HUES48 (cell line): ENCODE results near the gene SH3D21.

Experiments
- H3K27ac ChIP-seq: one replicate; pipeline ENCODE4 v1.7.0; 2013; ENCODE audit warnings: low read depth, low read length, inconsistent platforms
- H3K27me3 ChIP-seq: 2 replicates; pipeline ENCODE4 v1.6.1; 2013; ENCODE audit warnings: mild to moderate bottlenecking, low read length; ENCODE audit not compliant: control insufficient read depth, insufficient read depth
- H3K36me3 ChIP-seq: 2 replicates; pipeline ENCODE4 v1.6.1; 2013; ENCODE audit warnings: low read length; ENCODE audit not compliant: control insufficient read depth, insufficient read depth
- H3K4me1 ChIP-seq: 2 replicates; pipeline ENCODE4 v1.6.1; 2013; ENCODE audit warnings: mild to moderate bottlenecking, low read length; ENCODE audit not compliant: control insufficient read depth, insufficient read depth
- H3K4me3 ChIP-seq: 2 replicates; pipeline ENCODE4 v1.5.1; 2013; ENCODE audit warnings: mild to moderate bottlenecking, low read depth, low read length
- H3K9ac ChIP-seq: 2 replicates; pipeline ENCODE4 v1.6.1; 2013; ENCODE audit warnings: mild to moderate bottlenecking, low read depth, low read length, moderate library complexity
- H3K9me3 ChIP-seq: 2 replicates; pipeline ENCODE4 v1.6.1; 2013; ENCODE audit warnings: low read length; ENCODE audit not compliant: control insufficient read depth, insufficient read depth

The SH3D21 gene

GRCh38 chr1:36303244-36303643 lies 2.9 kb upstream of the SH3D21 start:
- H3K9ac ChIP-seq: no peak overlapping the region
- no peaks in the 10 kb centered on the region for H3K27me3 ChIP-seq
- H3K4me1 ChIP-seq: no peaks in the 10 kb centered on the region
- no peaks in the 10 kb centered on the region for H3K9me3 ChIP-seq
- no peak overlapping the region for H3K27ac ChIP-seq
- H3K4me3 ChIP-seq: no peak overlapping the region
- H3K36me3 ChIP-seq: peaks cover 56% of the 10 kb centered on the region

DNA sequence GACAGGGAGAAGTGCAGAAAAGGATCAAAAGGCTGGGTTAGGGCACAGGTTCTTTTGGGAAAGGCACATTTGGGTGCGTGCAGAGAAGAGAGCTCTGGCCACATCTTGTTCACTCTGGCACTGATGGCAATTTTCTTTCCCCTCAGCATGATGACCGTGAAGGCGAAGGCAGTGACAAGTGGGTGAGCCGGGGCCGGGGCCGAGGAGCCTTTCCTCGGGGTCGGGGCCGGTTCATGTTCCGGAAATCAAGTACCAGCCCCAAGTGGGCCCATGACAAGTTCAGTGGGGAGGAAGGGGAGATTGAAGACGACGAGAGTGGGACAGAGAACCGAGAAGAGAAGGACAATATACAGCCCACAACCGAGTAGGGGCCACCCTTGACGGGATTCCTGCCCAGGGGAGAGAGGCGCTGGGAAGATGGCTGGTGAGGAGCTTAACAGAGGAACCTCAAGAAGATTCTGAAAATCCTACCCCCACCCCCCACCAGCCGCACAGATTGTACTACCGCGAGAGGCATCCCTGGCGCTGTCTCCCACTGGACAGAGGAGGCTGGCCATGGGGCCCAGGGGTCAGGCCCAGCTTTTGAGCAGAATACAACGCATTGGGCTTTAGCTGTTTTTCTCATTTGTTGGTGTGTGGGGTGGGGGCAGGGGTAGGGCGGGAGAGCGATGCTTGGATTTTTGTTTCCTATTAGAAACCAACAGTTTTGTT lies 2.4 kb upstream of the SH3D21 start:
- Histone ChIP-seq H3K36me3 (peaks cover 51% of the 10 kb centered on the region), H3K27me3 (no peaks in the 10 kb centered on the region), H3K9ac (no peak overlapping the region), H3K4me3 (no peak overlapping the region), H3K4me1 (no peaks in the 10 kb centered on the region), H3K9me3 (no peaks in the 10 kb centered on the region), H3K27ac (no peak overlapping the region)

GRCh38 chr1:36304521-36304920 lies 1.6 kb upstream of the SH3D21 start:
- peaks cover 52% of the 10 kb centered on the region for H3K36me3 ChIP-seq
- no peaks in the 10 kb centered on the region for H3K9me3 ChIP-seq
- H3K4me3 ChIP-seq: no peak overlapping the region
- H3K9ac ChIP-seq: no peak overlapping the region
- no peak overlapping the region for H3K27ac ChIP-seq
- H3K4me1 ChIP-seq: no peaks in the 10 kb centered on the region
- no peaks in the 10 kb centered on the region for H3K27me3 ChIP-seq

DNA sequence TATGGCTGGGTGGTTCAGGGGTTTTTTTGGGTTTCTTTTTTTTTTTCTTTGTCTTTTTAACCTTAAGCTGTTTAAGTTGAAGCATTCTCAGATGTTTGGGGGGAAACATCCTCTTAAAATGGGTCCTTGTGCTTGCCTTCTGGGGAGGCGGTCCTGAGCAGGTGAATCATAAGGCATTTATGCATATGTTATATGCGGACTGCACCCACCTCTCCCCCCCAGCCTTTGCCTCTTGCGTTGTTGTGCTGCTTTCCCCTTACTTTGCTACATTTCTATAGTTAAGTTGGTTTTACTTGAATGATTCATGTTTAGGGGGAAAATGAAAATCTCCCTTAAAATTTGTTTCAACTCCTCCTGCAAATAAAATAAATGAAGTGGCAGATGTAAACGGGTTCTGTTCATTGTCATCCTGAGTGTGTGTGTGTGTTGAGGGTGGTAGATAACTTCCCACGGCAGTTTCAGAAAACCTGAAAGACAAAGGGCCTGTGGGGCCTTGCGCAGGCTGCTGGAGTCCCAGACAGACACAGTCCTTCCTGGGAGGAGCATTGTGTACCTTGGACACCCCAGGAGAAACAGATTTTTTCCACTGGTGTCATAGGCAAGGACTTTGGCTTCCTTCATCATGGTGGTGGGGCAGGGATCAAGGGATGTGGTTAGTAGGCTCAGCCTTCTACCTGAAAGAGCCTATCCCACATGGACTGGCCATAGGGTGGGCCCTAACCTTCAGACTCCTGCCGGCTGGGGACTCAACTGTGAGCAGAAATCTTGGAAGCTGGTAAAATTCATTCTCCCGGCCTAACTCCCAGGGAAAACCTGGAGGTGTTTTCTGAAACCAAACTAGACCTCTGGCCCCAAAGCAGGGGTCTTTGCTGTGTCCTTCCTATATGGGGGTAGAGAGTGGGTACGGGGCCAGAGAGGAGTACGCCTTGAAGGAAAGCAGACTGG lies 926 bp upstream of the SH3D21 start:
- Histone ChIP-seq H3K4me3 (peak overlapping the region; percentile 91; the same call in 1 of the 2 replicates), H3K9me3 (no peaks in the 10 kb centered on the region), H3K4me1 (no peaks in the 10 kb centered on the region), H3K27ac (peak overlapping the region; percentile 79), H3K27me3 (no peaks in the 10 kb centered on the region), H3K36me3 (peaks cover 48% of the 10 kb centered on the region), H3K9ac (no peak overlapping the region)

DNA sequence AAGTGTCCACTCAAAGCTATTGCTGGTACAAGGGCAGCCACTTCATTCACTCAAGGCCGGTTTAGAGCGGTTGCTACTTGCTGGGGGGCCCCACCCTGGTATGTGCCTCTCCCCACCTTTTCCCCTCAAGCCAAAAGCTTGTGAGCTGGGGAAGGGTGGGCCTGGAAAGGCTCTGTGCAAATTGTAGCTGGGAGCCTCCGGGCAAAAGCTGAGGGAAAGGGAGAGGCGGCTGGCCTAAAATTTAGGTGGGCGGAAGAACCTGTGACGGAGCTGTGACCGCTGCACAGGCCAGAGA lies 306 bp upstream of the SH3D21 start:
- Histone ChIP-seq H3K9me3 (no peaks in the 10 kb centered on the region), H3K27ac (peak overlapping the region; percentile 79), H3K27me3 (no peaks in the 10 kb centered on the region), H3K9ac (no peak overlapping the region), H3K4me3 (peak overlapping the region; percentile 91), H3K4me1 (no peaks in the 10 kb centered on the region), H3K36me3 (peaks cover 45% of the 10 kb centered on the region)

GRCh38 chr1:36306902-36307456 lies 811 bp downstream of the SH3D21 start:
- Histone ChIP-seq H3K27ac (peak overlapping the region; percentile 79), H3K36me3 (peaks cover 34% of the 10 kb centered on the region), H3K4me1 (no peaks in the 10 kb centered on the region), H3K9ac (no peak overlapping the region; the same call in 1 of the 2 replicates), H3K4me3 (peak overlapping the region; percentile 91), H3K27me3 (no peaks in the 10 kb centered on the region), H3K9me3 (no peaks in the 10 kb centered on the region)

DNA sequence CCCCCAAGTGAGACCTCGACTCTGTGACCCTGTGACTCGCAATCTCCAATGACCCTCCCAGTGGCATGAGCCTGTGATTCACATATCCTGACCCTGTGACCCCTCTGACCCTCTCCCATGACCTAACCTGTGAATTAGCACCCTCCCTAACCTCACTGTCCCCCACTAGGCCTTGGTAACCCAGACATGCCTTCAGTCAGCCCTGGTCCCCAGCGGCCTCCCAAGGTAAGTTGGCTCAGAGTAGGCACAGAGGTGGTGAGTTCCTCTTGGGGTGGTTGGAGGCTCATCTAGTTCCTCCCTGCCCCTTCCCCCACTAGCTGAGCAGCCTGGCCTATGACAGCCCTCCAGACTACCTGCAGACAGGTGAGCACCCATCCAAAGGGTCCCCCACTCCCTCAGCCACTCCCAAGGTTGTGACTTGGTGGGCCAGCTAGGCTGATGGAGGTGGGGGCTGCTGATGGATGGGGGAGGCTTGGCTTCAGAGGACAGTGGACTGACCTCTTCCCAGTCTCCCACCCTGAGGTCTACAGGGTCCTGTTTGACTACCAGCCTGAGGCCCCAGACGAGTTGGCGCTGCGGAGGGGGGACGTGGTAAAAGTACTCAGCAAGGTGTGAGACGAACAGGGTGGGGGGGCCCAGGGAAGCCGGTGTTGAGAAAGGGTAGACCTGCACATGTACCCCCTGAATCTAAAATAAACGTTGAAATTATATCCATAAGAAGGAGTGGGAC lies 1.6 kb downstream of the SH3D21 start:
- no peaks in the 10 kb centered on the region for H3K27me3 ChIP-seq
- peak overlapping the region; percentile 91 for H3K4me3 ChIP-seq
- H3K9ac ChIP-seq: no peak overlapping the region
- H3K9me3 ChIP-seq: no peaks in the 10 kb centered on the region
- no peak overlapping the region for H3K27ac ChIP-seq
- peaks cover 26% of the 10 kb centered on the region for H3K36me3 ChIP-seq
- H3K4me1 ChIP-seq: no peaks in the 10 kb centered on the region

GRCh38 chr1:36309397-36309796 lies 3.2 kb downstream of the SH3D21 start:
- Histone ChIP-seq H3K9me3 (no peaks in the 10 kb centered on the region), H3K9ac (no peak overlapping the region), H3K4me3 (no peak overlapping the region), H3K4me1 (no peaks in the 10 kb centered on the region), H3K27ac (no peak overlapping the region), H3K36me3 (peaks cover 13% of the 10 kb centered on the region), H3K27me3 (no peaks in the 10 kb centered on the region)

DNA sequence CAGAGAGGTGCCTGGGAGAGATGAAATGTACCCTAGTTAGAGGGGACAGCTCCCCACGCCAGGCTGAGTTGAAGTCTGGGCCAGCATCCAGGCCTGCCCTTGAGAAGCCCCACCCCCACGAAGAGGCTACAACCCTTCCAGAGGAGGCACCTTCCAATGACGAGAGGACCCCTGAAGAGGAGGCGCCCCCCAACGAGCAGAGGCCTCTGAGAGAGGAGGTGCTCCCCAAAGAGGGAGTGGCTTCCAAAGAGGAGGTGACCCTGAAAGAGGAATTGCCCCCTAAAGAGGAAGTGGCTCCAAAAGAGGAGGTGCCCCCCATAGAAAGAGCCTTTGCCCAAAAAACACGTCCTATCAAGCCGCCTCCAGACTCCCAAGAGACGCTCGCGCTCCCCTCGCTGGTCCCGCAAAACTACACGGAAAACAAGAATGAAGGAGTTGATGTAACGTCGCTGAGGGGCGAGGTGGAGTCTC lies 14.2 kb downstream of the SH3D21 start:
- Histone ChIP-seq H3K27ac (peak overlapping the region; percentile 75), H3K9me3 (no peaks in the 10 kb centered on the region), H3K27me3 (peaks cover 57% of the 10 kb centered on the region), H3K36me3 (no peaks in the 10 kb centered on the region), H3K4me3 (peak overlapping the region; percentile 79), H3K9ac (peak overlapping the region; percentile 57; the same call in 1 of the 2 replicates), H3K4me1 (peaks cover 29% of the 10 kb centered on the region)

DNA sequence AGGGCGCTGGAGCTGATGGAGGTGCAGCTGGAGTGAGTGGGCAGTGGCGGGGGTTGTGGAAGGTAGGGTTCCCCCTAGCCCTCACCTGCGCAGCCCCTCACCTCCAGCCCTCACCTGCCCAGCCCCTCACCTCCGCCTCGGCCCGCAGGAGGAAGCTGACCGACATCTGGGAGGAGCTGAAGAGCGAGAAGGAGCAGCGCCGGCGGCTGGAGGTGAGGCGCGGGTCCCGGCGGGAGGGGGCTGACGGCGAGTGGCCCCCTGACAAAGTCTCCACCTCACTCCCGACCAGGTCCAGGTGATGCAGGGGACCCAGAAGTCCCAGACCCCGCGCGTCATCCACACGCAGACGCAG lies 14.6 kb downstream of the SH3D21 start:
- Histone ChIP-seq H3K36me3 (no peaks in the 10 kb centered on the region), H3K9ac (peak overlapping the region; percentile 57; the same call in 1 of the 2 replicates), H3K4me3 (peak overlapping the region; percentile 79), H3K27ac (peak overlapping the region; percentile 75), H3K4me1 (peaks cover 29% of the 10 kb centered on the region), H3K9me3 (no peaks in the 10 kb centered on the region), H3K27me3 (peaks cover 57% of the 10 kb centered on the region)
